Measurements from ENCODE around the gene MDK.

GRCh38 chr11:46393231-46393616, 11.8 kb downstream of the MDK start:
- TF ChIP-seq GATA2 (IDR thresholded peaks at IDR 0.05; ENCODE audit: low read depth, low read length) (no peak), GATA3 (IDR thresholded peaks at IDR 0.05; ENCODE audit: low read depth, low read length) (no peak)

Data from SH-SY5Y (cell line).